Body of pancreas (tissue), 4 donors: Measurements from ENCODE around the gene SNRNP70.
"Not testable (repeated sequence)": the region's sequence is repeated elsewhere in the genome, so short reads cannot be mapped to it uniquely, and the experiment has no call there.

Experiments used
- CTCF ChIP-seq, 7 experiments: fragments of 450-650 bp in 4 of 7; fragments of 200-600 bp in 3 of 7; sonication (generic) in 3 of 7; IDR thresholded peaks; one replicate each; pipeline ENCODE4 v1.5.1; 2016 to 2019; ENCODE audit warnings: antibody characterized with exemption in 7 of 7
- POLR2A ChIP-seq, 3 donors: fragments of 450-650 bp; IDR thresholded peaks; one replicate each; pipeline ENCODE4 v1.6.1; 2016; ENCODE audit warnings: antibody characterized with exemption in 3 of 3, mild to moderate bottlenecking in 2 of 3

GRCh38 chr19:49121841-49122240, 36.6 kb downstream of the SNRNP70 start:
- not testable (repeated sequence) for TF ChIP-seq CTCF, POLR2A (IDR thresholded peaks at IDR 0.05)
